Measurements from ENCODE around the gene ZNF662.
A peak's percentile ranks its signal among the peaks of the same experiment; 100 is the strongest.

Gene ZNF662

GRCh38 chr3:42900226-42901072 lies 5.5 kb upstream of the ZNF662 start:
- peaks cover 15% of the 10 kb centered on the region for H3K27me3 Mint-ChIP-seq
- H3K4me3 Mint-ChIP-seq, result no peak overlapping the region
- DNase-seq (ENCODE audit: low spot score in 2 of 2) (no peak), ATAC-seq (ENCODE audit: low read depth) (no peak)
- no peaks in the 10 kb centered on the region for H3K4me1 Mint-ChIP-seq
- peaks cover 11% of the 10 kb centered on the region for H3K9me3 Mint-ChIP-seq
- H3K36me3 Mint-ChIP-seq, result peaks cover 7% of the 10 kb centered on the region
- no peak overlapping the region for H3K27ac Mint-ChIP-seq

DNA sequence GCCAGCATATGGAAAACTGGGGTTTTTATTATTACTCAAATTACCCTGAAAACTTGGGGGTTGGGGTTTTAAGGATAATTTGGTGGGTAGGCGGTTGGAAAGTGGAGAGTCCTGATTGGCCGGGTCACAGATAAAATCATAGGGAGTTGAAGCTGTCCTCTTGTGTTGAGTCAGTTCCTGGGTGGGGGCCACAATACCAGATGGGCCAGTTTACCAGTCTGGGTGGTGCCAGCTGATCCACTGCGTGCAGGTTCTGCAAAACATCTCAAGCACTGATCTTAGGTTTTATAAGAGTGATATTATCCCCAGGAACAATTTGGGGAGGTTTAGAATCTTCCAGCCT lies 4.9 kb upstream of the ZNF662 start:
- Mint-ChIP-seq H3K27me3 (peaks cover 18% of the 10 kb centered on the region), H3K36me3 (peaks cover 7% of the 10 kb centered on the region), H3K9me3 (peaks cover 11% of the 10 kb centered on the region), H3K27ac (no peak overlapping the region), H3K4me3 (no peak overlapping the region), H3K4me1 (no peaks in the 10 kb centered on the region)
- no peak for ATAC-seq (ENCODE audit: low read depth)
- no peak for DNase-seq (ENCODE audit: low spot score in 2 of 2)

DNA sequence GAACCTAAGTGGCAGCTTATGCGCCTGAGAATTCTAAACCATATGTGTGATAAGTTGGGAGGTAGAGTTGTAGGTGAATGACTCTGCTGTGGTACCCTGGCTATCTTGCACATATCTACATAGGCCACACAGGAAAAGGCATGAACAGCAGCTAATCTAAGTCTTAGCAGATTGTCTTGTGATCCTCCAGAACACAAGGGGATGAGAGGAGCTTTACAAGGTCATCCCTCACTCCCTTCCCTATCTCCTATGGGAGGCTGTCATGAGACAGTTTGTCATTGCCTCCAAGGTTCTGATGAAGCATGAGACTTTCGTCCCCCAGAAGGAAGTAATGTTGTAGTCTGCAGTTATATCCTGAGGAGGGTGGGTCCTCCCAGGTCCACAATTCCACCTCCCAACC lies 3.7 kb upstream of the ZNF662 start:
- H3K27me3 Mint-ChIP-seq, result peaks cover 25% of the 10 kb centered on the region
- no peak for ATAC-seq (ENCODE audit: low read depth)
- peaks cover 2% of the 10 kb centered on the region for H3K4me1 Mint-ChIP-seq
- no peak overlapping the region for H3K4me3 Mint-ChIP-seq
- no peak overlapping the region for H3K27ac Mint-ChIP-seq
- peaks cover 11% of the 10 kb centered on the region for H3K9me3 Mint-ChIP-seq
- no peak for DNase-seq (ENCODE audit: low spot score in 2 of 2)
- peaks cover 7% of the 10 kb centered on the region for H3K36me3 Mint-ChIP-seq

DNA sequence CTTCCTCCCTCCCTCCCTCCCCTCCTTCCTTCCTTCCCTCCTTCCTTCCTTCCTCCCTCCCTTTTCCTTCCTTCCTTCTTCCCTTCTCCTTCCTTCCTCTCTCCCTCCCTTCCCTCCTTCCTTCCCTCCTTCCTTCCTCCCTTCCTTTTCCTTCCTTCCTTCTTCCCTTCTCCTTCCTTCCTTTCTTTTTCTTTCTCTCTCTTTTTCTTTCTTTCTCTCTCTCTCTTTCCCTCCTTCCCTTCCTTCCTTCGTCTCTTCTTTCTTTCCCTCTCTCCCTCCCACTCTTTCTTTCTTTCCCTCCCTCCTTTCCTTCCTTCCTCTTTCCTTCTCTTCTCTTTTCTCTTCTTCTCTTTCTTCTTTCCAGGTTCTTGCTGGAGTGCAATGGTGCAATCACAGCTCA lies 1.9 kb upstream of the ZNF662 start:
- H3K27ac Mint-ChIP-seq, result no peak overlapping the region
- H3K9me3 Mint-ChIP-seq, result peaks cover 11% of the 10 kb centered on the region

GRCh38 chr3:42905740-42906069 lies 237 bp upstream of the ZNF662 start:
- H3K4me1 Mint-ChIP-seq, result peaks cover 2% of the 10 kb centered on the region
- peaks cover 7% of the 10 kb centered on the region for H3K36me3 Mint-ChIP-seq
- DNase-seq (ENCODE audit: low spot score in 2 of 2) (no peak), ATAC-seq (ENCODE audit: low read depth) (no peak)
- H3K27ac Mint-ChIP-seq, result no peak overlapping the region
- H3K9me3 Mint-ChIP-seq, result peaks cover 11% of the 10 kb centered on the region
- H3K27me3 Mint-ChIP-seq, result peaks cover 28% of the 10 kb centered on the region
- peak overlapping the region; percentile 25 for H3K4me3 Mint-ChIP-seq

More for the DNA sequence above, 1.9 kb upstream of the ZNF662 start:
- peaks cover 2% of the 10 kb centered on the region for H3K4me1 Mint-ChIP-seq
- peaks cover 7% of the 10 kb centered on the region for H3K36me3 Mint-ChIP-seq
- no peak overlapping the region for H3K4me3 Mint-ChIP-seq
- ATAC-seq (ENCODE audit: low read depth), result no peak
- no peak for DNase-seq (ENCODE audit: low spot score in 2 of 2)
- H3K27me3 Mint-ChIP-seq, result peaks cover 30% of the 10 kb centered on the region

DNA sequence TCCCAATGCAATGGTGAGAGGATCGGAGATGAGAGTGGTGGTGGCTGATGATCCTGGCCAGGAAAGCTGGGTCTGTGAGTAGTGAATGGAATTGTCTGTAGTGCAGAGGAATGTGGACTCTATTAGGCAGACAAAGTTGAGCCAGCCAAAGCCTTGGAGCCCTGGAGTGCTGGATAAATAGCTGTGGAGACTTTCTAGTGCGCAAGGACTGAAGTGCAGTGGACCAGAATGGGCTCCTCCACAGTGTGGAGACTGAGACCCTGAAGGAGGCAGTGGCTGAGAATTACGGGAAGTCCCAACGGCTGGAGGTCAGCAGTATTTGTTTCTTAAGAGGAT lies 874 bp downstream of the ZNF662 start:
- Mint-ChIP-seq H3K9me3 (peaks cover 11% of the 10 kb centered on the region), H3K27me3 (peaks cover 28% of the 10 kb centered on the region), H3K36me3 (peaks cover 7% of the 10 kb centered on the region), H3K4me1 (peaks cover 2% of the 10 kb centered on the region), H3K4me3 (no peak overlapping the region), H3K27ac (no peak overlapping the region)
- ATAC-seq (ENCODE audit: low read depth) (no peak), DNase-seq (ENCODE audit: low spot score in 2 of 2) (no peak)

DNA sequence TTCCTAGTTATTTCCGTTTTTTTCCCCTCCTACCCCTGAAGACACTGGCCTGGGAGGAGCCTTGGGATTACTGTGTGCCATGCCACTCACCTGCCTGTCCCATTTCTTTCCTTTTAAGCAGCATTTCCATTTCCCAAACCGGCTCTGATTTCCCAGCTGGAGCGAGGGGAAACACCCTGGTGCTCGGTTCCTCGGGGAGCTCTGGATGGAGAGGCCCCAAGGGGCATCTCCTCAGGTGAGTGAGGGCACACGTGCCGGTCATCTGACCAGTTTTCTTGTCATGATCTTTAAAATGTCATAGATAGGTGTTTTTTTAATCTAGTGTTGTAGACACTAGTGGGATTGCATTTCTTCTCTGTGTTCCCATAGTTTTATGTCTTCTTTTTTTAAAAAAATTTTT lies 2.7 kb downstream of the ZNF662 start:
- H3K27ac Mint-ChIP-seq, result no peak overlapping the region
- H3K4me1 Mint-ChIP-seq, result peaks cover 2% of the 10 kb centered on the region
- H3K27me3 Mint-ChIP-seq, result peaks cover 25% of the 10 kb centered on the region
- peaks cover 7% of the 10 kb centered on the region for H3K36me3 Mint-ChIP-seq
- ATAC-seq (ENCODE audit: low read depth), result no peak
- DNase-seq (ENCODE audit: low spot score in 2 of 2), result no peak
- H3K4me3 Mint-ChIP-seq, result no peak overlapping the region
- peaks cover 12% of the 10 kb centered on the region for H3K9me3 Mint-ChIP-seq

GRCh38 chr3:42911551-42911950 lies 5.6 kb downstream of the ZNF662 start:
- Mint-ChIP-seq H3K36me3 (peaks cover 9% of the 10 kb centered on the region), H3K27ac (no peak overlapping the region), H3K9me3 (peaks cover 17% of the 10 kb centered on the region), H3K27me3 (peaks cover 15% of the 10 kb centered on the region), H3K4me1 (peaks cover 2% of the 10 kb centered on the region), H3K4me3 (no peak overlapping the region)
- DNase-seq (ENCODE audit: low spot score in 2 of 2), result no peak
- no peak for ATAC-seq (ENCODE audit: low read depth)

DNA sequence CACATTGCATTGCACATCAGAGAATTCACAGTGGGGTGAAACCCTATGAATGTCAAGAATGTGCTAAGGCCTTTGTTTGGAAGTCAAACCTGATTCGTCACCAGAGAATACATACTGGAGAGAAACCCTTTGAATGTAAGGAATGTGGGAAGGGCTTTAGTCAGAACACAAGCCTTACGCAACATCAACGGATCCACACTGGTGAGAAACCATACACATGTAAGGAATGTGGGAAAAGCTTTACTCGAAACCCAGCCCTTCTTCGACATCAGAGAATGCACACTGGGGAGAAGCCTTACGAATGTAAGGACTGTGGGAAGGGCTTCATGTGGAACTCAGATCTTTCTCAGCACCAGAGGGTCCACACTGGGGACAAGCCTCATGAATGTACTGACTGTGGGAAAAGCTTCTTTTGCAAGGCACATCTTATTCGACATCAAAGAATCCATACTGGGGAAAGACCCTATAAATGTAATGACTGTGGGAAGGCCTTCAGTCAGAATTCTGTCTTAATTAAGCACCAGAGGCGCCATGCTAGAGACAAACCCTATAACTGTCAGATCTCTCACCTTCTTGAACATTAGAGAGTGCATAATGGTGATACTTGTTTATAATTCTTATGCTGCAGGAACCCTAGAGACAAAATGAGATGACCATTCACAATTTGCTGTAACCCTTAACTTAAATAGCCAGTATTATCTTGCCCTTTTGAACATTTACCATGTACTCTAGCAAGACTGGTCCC lies 9.0 kb downstream of the ZNF662 start:
- Mint-ChIP-seq H3K27me3 (peaks cover 10% of the 10 kb centered on the region), H3K9me3 (peaks cover 21% of the 10 kb centered on the region), H3K36me3 (peaks cover 9% of the 10 kb centered on the region), H3K27ac (no peak overlapping the region), H3K4me1 (no peaks in the 10 kb centered on the region), H3K4me3 (no peak overlapping the region)
- no peak for ATAC-seq (ENCODE audit: low read depth)
- DNase-seq (ENCODE audit: low spot score in 2 of 2), result no peak

DNA sequence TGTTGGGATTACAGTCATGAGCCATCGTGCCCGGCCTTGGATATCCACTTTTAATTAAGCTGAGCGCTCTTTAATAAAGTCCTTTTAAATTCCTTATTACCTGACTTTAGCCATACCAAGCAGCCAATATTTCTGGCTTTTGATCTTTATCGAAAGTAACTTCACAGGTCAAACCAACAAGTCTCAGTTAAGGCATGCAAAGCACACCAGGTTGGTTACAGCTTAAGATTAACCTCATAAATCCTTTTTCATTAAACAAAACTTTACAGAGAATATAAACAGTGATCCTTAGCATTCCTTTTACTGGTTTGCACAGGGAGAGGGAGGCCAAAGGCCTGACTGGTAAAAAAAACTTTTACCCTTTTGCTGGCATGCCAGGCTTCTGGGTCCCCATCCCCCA lies 17.7 kb downstream of the ZNF662 start:
- Mint-ChIP-seq H3K4me1 (no peaks in the 10 kb centered on the region), H3K27ac (no peak overlapping the region), H3K27me3 (peaks cover 6% of the 10 kb centered on the region), H3K4me3 (no peak overlapping the region), H3K36me3 (no peaks in the 10 kb centered on the region), H3K9me3 (peaks cover 4% of the 10 kb centered on the region)
- DNase-seq (ENCODE audit: low spot score in 2 of 2), result no peak
- ATAC-seq (ENCODE audit: low read depth), result no peak

DNA sequence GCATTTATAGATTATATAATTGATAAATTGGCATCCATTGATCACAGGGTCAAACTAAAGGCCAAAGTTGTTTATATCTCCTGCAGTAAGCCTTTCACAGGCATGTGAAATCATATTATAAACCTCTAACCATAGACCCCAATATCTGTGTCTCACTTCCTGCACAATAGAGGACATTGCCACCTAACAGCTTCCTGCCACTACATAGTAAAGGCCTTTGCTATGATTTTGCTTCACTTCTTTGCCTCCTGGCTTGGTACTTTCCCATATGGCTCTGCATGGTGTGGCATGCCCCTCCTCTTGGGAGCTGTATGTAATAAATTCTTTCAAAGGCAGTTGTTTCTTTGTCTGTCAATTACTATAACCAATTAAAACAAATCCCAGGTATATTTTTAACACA lies 20.4 kb downstream of the ZNF662 start:
- Mint-ChIP-seq H3K9me3 (peaks cover 2% of the 10 kb centered on the region), H3K27me3 (peaks cover 5% of the 10 kb centered on the region), H3K27ac (no peak overlapping the region), H3K4me3 (no peak overlapping the region), H3K4me1 (no peaks in the 10 kb centered on the region), H3K36me3 (no peaks in the 10 kb centered on the region)
- no peak for DNase-seq (ENCODE audit: low spot score in 2 of 2)
- no peak for ATAC-seq (ENCODE audit: low read depth)

DNA sequence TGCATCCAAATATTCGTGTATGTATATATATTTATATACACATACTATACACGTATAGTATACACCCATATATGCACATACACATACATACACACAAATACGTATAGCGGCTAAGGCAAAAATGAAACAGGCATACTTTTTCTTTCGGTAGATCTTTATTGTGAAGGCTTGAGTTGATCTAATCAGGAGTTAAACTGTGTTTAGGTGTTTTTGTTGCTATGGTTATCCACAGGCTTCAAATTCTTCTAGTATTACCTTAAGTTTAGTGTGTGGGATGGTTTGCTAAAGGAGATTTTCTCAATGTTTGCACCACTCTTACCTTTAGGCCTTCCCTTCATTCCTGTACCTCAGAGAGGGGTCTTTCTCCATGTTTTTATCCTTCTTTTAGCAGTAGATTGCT lies 28.2 kb downstream of the ZNF662 start:
- no peak for ATAC-seq (ENCODE audit: low read depth)
- Mint-ChIP-seq H3K27me3 (peaks cover 15% of the 10 kb centered on the region), H3K9me3 (no peaks in the 10 kb centered on the region), H3K4me3 (no peak overlapping the region), H3K36me3 (no peaks in the 10 kb centered on the region), H3K27ac (no peak overlapping the region), H3K4me1 (peaks cover 2% of the 10 kb centered on the region)
- DNase-seq (ENCODE audit: low spot score in 2 of 2), result no peak

DNA sequence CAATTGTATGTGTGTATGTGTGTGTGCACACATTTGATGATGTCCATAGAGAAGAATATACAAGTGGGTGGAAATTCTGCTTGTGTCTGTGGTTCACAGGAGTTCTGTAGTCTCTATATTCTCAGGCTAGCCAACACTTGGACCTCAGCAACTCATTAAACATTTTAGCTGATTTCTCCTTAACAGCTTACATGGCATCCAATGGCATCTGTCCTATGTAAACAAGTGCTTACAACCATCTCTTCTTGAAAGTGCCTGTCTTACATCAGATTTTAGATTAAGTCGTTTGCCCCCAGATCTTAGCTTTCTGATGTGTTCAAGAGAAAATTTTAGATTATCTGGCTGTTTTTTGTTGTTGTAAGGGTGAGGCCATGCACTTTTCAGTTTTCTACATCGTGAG lies 29.0 kb downstream of the ZNF662 start:
- Mint-ChIP-seq H3K27me3 (peaks cover 19% of the 10 kb centered on the region), H3K36me3 (no peaks in the 10 kb centered on the region), H3K4me3 (no peak overlapping the region), H3K27ac (no peak overlapping the region), H3K4me1 (peaks cover 2% of the 10 kb centered on the region), H3K9me3 (no peaks in the 10 kb centered on the region)
- DNase-seq (ENCODE audit: low spot score in 2 of 2), result no peak
- ATAC-seq (ENCODE audit: low read depth), result no peak

DNA sequence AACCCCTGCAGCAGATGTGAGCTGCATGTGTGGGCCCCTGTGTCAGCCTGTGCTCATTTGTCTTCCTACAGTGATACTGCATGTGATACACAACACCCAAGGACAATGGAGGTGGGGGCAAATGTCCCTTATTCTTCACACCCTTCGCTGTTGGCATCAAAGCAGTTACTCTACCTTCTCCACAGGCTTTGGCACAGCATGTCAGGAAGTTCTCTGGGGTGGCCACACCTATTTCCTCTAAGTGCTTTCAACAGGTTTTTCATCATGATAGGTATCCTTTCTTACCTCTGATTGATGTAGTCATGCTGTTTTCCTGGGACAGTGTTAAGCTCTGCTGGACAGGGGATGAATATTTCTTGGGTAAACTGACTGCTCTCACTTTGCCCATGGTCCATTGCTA lies 29.5 kb downstream of the ZNF662 start:
- Mint-ChIP-seq H3K27me3 (peaks cover 20% of the 10 kb centered on the region), H3K4me1 (peaks cover 2% of the 10 kb centered on the region), H3K4me3 (no peak overlapping the region), H3K36me3 (no peaks in the 10 kb centered on the region), H3K9me3 (no peaks in the 10 kb centered on the region), H3K27ac (no peak overlapping the region)
- no peak for DNase-seq (ENCODE audit: low spot score in 2 of 2)
- no peak for ATAC-seq (ENCODE audit: low read depth)
